Stimulated activated CD4-positive, alpha-beta T cell treated with anti-CD3 and anti-CD28 coated beads, Interleukin-2, amount 100 ng/mL, for 48 hours (primary cell): ENCODE results near the gene UGT1A4.

Experiments
- DNase-seq, 2 donors: peaks; one replicate each; pipeline ENCODE4 v3.0.0-alpha.2; 2020

Gene UGT1A4

DNA sequence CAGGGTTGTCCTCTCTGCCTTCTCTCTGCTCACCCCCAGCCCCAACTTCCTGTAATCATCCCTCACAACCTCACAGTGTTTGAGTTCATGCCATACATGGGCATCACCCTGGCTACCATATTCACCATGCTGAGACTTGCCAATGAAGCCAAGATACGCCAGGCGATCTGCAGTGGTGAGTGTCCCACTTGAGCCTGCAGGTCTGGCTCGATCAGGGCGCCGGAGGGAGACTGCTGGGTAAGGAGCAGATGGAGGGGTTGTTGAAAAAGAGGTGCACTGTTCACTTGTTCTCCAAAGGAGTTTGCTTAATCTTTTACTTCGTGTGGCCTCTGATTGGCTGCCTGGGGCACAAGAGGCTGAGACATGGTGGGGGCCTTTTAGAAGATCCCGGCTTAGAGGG is 74.2 kb downstream of the UGT1A4 start:
- no peak for DNase-seq

DNA sequence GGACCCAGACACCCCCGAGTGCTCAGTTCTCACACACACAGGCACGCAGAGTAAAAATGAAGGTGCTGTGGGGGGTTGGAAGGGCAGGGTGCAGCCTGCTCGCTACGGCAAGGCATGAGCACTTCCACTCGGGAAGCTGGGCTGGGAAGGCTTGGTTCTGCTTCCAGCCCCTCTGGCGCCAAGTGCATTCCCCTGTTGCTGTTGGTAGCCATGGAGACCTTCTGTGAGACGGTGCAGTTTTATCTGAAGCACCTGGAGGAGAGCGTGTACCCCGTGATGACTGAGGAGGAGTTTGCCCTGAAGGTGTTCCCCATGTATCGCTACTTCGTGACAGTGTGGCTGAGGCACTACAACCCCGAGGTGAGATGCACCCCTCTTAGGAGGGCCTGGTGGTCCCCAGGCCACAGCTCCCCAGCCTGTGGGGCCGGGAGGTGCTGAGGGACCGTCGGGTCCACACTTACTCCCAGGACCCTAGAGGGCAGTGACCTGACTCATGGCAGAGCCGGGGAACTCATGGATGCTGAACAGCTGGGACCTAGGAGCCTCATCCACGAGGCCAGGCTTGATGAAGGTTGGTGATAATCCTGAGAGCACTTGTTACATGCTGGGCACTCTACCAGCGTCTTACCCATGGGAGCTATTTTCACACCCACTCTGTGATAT is 75.1 kb downstream of the UGT1A4 start:
- no peak for DNase-seq

DNA sequence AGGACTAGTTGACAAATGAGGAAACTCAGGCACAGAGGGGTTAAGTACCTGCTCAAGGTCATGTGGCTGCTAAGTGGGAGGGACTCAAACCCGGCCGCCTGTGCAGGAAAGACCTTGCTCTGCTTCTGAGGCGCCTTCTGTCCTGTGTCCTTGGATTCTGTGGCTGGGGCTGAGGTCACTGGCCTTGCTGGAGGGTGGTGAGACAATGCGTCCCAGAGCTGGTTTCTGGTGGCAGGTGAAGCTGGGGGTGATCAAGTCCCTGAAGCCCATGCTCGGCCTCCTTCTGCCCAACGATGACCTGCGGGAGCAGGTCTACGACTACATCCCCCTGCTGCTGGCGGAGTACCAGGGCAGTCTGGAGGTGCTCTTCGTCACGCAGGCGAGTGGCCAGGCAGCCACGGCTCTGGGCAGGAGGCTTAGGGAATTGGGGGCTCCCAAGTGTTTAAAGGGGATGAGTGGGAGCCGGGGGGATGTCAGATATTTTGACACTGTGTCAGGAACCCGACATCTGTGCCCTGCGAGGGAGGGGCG is 75.7 kb downstream of the UGT1A4 start:
- DNase-seq: no peak

DNA sequence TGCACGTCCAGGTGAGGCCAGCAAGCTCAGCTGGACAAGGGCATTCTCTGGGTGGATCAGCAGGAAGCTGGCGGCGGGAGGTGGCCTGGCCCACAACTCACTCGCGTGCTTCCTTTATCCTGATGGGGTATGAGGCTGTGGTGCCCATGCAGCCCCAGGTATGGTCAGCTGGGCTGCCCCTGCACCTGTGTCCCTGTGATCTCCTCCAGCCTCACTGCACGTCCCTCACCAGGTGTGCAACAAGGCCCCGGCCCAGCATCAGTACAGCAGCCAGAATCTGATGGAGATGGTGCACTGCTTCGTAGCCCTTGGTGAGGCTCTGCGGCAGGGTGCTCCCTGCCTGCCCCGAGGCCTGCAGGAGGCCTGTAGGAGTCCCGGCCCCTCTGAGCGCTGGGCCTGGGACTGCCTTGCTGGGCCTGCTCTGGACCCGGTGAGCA is 77.2 kb downstream of the UGT1A4 start:
- no peak for DNase-seq

DNA sequence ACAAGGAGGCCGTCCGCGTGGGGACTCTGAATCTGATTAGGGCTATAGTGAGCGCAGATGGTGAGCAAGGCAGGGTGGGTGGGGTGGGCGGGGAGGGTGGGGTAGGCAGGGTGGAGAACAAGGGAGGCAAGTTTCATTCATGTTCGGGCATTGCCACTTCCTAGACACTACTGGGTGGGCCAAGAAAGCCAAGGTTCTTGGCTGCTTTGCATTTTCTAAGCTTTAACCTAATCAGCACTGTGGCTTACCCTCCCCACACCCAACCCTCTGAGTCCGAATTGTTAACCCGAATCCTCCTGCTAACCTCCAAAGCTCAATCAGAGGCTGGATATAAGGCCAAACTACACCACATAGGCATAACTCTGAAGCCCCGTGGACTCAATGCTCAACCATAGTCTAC is 77.7 kb downstream of the UGT1A4 start:
- no peak for DNase-seq

DNA sequence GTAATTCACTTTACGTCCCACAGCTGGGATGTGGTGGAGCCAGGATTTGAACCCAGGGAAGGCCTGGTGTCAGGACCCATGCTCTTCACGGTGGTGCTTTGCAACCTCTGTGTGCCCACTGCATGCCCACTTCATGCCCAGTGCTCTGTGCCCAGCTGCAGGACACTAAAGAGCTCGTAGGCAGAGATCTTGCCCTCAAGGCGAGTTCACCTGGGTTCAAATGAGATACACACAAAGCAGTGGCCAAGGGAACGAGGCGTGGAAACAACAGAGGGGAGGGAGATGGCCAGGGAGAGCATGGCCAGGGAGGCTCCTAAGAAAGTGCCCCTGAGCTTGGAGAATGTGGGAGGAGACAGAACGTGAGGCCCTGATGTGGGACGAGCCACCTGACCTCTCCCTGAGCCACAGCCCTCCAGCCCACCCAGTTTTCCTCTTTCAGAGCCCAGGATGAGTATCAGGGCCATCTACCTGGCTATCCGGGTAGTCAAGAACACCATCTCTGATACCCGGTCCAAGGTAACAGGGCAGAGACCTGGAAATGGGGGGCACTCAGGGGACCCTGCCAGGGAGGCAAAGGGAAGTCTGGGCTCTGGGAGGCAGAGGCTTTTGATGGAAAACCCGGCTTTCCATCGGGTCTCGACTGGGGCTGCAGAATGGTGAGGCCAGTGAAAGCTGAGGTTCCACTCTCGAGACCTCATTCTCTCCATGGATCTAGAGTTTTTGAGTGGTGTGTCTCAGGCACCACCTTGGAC is 80.0 kb downstream of the UGT1A4 start:
- DNase-seq: no peak

DNA sequence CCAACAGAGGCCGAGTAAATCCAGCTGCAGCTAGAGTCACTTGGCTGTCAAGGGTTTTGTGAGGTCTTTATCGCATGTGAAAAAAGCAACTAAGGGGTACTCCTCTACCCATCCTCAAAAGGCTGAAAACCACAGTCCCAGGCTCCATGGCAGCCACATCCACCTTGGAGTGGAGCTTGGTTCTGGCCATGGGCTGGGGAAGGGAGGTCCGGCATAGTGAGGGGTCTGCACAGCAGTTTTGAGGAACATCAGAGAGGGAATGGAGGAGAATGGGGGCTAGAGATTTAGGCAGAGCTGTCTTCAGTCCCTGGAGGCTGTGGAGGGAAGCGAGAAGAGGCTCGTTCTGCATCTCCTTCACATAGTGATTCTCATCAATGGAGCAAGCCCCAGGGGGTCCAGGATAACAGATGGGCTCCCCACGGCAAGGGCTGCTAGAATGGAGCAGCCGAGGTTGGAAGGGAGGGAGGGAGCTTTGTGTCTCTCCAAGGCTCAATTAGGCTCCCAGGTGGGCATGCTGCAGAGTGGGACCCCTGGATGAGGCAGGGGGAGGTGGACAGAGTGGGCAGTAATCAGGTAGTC is 80.6 kb downstream of the UGT1A4 start:
- no peak for DNase-seq

DNA sequence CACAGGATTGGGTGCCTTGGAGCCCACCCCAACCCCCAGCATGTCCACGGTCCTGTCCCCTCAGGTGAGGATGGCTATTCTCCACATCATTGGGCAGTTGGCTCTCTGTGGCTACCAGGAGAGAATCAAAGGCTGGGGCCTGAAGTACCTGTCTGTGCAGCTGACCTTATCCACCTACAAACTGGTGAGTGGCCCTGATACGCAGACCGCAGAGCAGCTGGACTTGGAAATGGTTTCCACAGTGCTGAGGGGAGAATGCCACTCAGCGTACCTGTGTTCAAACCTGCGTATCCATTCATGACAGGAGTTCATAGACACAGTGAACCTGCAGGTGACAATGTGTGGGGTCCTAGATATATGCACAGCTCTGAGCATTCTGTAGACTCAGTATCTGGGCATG is 81.2 kb downstream of the UGT1A4 start:
- DNase-seq: no peak

DNA sequence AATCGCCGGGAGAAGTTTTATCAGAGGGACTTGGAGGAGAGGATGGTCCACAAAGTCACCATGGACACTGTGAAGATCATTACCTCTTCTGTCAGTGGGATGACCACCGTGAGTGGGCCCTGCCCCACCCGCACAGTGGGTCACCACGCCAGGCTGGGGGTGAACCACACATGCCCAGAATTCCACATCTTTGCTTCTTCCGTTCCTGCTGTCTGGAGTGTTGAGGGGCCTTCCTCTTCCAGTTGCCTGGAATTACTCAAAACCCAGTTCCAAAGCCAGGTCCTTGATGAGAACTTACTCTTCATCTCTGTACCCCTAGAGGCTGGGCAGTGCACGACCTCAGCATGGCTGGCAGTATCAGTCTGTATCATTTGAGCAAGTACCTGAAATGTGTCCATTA is 81.7 kb downstream of the UGT1A4 start:
- DNase-seq: no peak

DNA sequence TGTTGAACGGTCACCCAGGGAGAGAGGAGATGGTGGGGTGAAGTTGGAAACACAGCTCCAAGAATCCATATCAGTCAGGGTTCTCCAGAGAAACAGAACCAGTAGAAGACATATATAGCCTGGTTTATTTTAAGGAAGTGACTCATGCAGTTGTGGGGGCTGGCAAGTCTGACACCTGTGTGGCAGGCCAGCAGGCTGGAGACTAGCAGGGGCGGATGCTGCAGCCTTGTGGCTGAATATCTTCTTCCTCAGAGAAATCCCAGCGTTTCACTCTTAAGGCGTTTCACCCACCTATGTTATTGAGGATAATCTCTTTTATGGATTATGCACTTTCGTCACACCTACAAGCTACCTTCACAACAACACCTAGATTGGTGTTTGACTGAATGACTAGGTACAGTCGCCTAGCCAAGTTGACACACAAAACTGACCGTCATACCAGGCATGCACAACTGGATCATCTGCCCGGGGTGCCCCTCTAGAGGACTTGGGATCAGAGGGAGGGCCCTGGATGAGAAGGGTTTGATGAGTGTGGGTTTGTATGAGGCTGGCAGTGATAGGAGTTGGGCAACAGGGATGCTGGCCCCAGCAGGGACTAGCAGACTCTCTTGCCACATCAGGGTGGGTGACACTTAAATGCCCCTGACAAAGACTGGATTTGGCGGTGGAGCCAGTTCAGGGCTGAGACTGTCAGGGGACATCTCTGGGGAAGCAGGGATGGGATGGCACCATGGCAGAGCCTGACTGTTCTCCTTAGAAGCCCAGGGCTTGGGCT is 83.0 kb downstream of the UGT1A4 start:
- no peak for DNase-seq

DNA sequence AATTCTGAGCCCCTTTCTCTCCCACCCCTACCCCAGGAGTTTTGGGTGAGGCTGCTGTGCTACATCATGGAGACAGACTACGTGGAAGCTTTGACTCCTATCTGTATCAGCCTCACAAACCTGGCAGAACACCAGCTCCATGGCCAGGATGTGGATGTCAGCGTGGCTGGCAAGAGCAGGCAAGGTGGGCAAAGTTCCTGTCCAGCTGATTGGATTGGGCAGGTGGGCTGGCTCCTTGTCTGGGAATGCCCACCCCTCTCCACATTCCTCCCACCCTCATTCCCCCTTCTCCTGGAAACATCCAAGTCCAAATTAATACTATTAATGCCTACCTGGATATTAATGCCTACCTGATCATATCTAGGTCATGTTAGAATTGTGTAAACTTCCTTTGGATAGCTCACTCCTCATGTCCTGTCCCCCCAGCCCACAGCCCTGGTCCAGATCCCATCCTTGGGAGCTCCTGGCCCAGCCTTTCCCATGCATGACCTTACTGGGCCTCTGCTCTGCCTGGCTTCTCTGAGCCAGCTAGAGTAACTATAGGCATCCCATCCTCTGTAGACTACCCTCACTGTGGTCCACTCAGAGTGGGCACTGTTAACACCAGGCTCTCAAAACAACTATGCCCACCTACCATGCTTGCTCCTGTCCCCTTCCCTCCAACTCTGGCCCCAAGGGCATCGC is 83.7 kb downstream of the UGT1A4 start:
- no peak for DNase-seq

DNA sequence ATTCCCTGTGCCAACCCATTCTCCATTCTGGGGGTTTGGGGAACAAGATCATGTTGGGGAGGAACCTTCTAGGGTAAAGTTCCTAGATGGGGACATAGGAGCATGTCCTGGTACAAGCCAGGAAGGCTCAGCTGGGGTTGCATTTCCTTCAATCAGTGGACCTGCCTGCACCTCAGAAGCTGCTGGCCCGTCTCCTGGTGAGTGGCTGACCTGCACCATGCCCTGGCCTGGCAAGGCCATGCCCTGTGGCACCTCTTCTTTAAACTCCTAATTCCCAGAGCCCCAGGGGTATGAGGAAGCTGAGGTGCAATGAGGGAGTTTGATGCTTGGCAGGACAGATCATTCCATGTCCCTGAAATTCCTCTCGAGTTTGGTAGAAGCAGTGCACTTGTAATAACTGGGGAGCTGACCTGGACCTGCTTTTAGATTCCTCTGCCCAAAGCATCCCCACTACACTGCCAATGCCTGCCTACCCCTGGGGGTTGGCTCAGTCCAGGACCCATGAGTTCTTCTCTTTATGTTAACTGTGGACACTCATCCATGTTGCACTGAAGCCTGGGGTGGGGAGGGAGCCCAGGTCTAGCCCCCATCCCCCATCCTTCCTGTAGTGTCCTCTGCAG is 84.9 kb downstream of the UGT1A4 start:
- no peak for DNase-seq

DNA sequence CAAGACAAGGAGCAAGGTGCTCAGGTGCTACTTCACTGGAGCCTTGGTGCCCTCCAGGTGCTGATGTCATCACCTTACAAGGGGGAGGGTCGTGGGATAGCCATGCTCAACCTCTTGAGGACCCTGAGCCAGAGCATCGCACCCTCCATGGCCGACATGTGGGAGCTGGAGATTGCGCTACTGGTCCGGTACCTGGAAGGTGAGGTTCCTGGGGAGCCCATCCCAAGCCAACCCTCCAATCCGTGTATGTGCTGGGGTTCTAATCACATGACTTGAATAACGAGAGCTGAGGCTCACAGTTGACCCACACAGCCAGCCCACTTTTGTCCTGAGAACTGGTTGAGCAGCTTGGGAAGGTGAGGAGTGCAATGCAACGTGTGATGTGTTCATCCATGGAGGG is 85.5 kb downstream of the UGT1A4 start:
- DNase-seq: no peak

DNA sequence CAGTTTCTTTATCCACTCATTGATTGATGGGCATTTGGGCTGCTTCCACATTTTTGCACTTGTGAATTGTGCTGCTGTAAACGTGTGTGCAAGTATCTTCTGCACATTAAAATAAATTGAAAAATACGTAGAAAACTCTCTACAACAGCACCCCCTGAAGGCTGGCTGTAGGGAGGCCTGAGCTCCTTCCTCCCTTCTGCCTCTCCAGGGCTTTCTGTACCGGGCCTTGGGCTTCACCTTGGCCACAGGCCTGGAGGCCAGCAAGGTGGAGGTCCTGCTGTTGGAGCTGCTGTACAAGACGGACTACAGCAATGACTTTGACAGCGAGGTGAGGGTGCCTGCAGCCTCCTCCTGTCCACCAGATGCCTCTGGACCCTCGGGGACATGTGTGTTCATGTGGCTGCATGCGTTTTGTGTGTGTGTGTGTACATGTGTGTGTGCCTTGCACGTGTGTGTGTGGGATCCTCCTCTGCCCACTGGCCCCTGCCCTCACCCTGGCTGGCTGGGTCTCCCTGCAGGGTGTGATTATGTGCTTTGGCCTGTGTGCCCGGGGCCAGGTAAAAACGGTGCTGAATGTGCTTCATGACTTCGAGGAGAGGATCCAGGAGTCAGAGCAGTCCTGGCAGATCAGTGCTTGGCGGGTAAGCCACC is 88.8 kb downstream of the UGT1A4 start:
- DNase-seq: no peak

DNA sequence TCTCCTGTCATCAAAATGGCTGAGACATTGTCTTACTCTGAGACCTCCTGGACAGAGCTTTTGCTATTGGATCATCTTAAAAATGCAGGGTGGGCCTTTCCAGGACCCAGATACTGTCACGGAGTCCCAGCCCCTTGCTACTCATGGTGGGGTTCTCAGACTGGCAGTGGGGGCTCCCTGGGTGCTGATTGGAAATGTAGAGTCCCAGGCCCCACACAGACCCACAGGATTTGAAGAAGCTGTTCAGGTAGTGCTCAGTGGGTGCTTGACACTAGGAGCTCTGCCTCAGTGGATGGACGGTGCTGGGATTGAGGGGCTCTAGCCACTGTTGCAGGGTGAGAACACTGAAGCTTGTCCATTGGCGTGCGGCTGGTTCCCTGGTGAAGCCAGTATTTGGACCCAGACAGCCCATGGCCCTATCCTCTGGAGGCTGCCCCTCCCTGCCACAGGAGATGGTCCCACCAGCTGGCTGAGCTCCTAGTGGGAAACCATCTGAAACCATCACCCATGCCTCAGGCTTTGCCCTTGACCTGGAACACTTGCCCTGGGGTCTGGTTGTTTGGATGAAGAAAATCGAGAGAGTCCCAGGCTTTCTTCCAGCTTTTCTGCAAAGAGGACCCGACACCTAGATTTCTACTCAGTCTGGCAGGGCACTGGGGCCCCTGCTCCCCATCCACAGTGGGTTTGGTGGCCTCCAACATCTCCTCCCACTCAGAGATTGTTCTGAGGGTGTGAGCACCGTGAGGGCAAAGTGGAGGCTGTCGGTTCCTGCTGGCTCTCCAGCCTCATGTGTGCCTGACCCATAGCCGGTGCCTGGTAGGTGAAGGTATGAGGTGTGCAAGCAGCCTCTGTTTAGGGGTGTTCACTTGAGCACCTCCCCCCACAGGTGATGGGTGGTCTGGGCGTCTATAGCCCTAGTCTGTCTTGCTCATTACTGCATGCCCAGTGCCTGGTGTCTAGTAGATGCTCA is 89.7 kb downstream of the UGT1A4 start:
- DNase-seq: no peak

DNA sequence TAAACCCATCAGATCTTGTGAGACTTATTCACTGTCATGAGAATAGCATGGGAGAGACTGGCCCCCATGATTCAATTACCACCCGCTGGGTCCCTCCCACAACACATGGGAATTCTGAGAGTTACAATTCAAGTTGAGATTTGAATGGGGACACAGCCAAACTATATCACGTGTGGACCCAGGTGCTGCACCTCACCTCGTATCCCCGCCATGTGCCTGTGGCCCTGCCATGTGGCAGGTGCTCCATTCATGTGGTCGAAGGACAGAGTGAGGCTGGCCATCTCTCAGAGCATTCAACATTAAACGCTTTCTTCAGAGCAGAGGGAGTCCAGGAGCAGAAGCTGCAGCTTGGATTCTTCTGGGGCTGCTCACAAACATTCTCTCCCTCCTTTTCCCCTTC is 91.8 kb downstream of the UGT1A4 start:
- no peak for DNase-seq

DNA sequence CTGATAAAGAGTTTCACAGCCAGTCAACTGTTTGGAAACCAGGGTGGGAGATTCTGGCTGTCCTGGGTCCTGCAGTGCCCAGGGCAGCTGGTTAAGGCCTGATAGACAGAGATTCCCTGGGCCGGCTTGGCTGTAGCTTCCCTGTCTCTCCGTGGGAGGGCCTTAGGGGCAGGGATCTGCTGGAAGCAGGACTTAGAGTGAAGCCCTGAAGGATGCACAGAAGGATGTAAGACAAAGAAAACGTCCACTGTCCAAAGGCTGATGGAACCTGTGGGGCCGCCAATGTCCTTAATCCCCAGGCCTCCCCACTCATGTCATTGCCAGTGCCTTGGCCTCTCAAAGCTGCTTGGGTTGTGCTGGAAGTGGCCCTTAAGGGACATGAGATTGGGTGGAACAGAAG is 92.6 kb downstream of the UGT1A4 start:
- DNase-seq: no peak

DNA sequence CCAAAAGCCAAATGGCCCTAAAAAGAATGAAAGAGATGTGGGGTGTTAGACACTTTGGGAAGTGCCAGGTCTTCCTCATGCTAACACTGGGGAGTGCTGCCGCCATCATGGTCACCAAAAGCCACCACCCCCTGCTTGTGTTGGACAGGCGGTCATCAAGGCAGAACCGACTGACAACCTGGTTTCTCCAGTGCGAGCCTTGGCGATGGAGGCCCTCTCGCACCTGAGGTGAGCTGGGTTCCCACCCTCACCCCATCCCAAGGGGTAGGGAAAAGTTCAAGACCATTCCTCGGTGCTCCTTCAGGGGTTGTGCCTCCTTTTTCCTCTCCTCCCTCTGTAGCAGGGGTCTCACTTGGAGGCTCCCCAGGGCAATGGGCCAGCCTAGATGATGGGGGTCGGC is 93.2 kb downstream of the UGT1A4 start:
- DNase-seq: no peak

DNA sequence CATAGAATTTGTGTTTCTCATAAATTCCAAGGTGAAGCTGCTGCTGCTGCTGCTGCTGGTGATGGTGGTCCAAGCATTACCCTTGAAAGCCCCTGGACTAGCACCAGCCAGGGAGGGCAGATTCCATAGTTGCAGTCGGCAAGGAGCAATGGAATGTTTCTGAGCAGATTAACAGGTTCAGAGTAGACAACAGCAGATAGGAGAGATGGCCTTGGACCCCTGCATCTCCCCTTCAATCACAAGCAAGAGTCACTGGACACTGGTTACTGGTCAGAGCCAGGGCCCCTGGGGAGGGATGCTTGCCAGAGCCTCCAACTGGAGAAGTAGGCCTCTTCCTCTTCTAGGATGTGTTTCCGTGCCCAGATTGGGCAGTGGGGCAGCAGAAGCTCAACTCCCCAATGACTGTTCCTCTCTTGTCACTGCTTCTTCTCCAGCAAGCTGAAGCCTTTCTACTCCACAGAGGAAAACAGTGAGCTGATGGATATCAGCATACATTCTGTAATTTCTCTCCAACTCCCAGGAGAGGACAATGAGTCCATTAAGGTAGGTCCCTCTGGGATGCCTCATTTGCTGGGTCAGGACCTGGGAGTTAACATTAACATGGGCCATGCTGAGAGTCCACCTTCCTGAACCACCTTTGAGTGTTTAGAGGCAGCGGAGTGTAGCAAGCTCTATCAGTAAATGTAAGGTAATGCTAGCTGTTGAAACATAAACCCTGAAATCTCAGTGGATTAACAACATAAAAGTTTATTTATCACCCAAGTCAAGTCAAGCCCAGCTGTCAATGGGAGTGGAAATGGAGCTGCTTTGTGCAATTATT is 94.9 kb downstream of the UGT1A4 start:
- DNase-seq: no peak
